ENCODE data around the gene PDZD2.
"Not testable (repeated sequence)": the region's sequence is repeated elsewhere in the genome, so short reads cannot be mapped to it uniquely, and the experiment has no call there.

The PDZD2 gene

DNA sequence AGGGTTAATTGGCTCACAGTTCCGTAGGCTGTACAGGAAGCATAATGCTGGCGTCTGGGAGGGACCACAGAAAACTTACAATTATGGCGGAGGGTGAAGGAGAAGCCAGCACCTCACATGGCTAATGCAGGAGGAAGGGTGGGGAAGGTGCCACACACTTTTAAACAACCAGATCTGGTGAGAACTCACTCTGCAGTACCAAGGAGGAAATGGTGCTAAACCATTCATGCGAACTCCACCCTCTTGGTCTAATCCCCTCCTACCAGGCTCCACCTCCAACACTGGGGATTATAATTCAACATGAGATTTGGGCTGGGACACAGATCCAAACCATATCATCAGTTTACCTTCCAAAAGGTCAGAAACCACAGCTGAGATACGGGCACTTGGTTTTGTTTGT is 122.9 kb downstream of the PDZD2 start:
- FAIRE-seq = no peak
- DNase-seq (ENCODE audit: insufficient read length, low spot score) = no peak

DNA sequence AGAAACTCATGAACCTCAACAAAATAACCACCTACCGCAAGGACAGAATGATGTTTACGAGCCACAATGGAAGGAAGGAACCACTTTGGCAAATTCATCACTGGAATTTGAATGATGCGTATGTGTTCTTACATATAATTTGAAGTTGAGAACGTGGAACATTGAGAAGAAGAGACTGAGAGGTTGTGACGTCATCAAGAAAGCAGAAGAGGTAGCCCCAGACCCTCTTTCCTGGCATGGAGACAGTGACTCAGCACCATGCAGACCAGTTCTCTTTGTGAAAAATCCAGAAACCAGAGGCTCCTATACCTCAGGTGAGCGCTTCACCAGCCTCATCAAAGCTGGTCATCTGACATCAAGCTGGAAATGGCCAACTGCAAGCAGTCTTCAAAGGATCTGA is 124.5 kb downstream of the PDZD2 start:
- DNase-seq (ENCODE audit: insufficient read length, low spot score) (no peak), FAIRE-seq (no peak)

DNA sequence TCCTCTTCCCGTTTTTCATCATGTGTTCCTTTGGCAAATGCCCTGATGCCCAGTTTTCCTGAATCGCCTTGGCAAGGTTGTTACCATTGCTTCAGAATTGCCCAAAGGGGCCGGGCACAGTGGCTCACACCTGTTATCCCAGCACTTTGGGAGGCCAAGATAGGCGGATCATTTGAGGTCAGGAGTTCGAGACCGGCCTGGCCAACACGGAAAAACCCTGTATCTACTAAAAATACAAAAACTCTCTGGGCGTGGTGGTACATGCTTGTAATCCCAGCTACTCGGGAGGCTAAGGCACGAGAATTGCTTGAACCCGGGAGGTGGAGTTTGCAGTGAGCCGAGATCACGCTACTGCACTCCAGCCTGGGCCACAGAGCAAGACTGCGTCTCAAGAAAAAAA is 125.8 kb downstream of the PDZD2 start:
- DNase-seq (ENCODE audit: insufficient read length, low spot score); FAIRE-seq: not testable (repeated sequence)

DNA sequence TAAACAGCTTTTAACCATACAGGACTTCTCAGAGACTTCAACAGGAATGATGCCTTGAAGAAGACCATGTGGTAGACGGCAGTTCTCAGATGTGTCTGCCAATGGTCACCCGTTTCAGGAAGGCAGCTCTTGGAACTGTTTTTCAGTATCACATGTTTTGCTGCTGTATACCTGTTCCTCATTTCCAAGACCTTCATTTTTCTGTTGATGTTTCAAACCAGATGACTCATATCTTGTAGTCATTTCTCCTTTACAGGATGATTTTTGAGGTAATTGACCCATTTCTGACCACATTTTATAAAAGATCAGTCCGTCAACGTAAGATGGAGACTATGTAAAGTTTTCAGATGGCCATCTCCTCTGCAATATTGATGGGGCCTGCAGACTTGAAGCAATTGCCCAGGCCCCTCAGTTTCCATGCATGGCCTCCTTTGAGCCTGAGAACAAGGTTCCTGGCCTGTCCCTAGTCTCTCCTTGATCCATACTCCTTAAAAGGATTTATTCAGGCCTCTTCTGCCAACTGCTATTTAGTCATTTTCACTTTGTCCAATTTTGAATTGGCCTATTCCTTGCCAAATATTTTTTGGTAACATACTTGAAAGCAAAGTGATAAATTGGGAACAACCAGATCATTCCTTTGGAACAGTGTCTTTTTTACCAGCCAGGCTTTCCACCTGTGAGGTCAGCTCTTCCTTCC is 128.6 kb downstream of the PDZD2 start:
- FAIRE-seq = no peak
- DNase-seq (ENCODE audit: insufficient read length, low spot score) = no peak

DNA sequence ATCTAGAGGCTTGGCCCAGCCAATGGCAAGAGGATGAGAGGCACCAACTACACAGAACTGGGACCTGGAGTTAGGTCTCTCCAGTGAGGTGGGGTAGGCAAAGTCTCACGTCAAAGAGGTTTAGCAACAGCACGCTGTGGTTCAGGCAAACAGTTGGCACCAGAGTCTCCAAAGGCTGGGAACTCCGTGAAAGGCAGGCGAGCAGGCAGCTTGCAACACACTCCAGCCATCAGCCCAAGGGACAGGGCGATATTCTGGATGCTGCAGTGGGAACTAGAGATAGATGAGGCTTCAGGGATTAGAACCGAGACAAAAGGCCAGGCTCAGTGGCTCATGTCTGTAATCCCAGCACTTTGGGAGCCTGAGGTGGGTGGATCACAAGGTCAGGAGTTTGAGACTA is 129.1 kb downstream of the PDZD2 start:
- DNase-seq (ENCODE audit: insufficient read length, low spot score) = no peak
- no peak for FAIRE-seq

DNA sequence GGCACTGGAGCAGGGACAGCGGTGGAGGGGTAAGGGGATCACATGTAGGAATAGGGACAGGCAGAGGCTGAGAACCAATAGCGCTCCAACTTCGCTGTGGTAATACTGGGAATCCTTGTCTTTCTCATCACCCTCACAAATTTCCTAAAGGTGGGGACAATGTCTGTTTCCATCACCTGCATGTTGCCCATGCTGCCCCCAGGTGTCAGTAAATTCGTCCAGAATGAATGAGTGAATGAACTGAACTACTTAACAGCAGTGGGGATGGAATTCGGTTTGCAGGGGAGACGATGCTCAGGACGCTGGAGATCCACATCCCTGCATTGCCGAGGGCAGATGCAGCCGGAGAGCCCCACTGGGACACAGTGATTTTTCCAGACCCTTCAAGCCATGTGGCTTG is 129.9 kb downstream of the PDZD2 start:
- FAIRE-seq = peak; percentile 23
- DNase-seq (ENCODE audit: insufficient read length, low spot score) = no peak

DNA sequence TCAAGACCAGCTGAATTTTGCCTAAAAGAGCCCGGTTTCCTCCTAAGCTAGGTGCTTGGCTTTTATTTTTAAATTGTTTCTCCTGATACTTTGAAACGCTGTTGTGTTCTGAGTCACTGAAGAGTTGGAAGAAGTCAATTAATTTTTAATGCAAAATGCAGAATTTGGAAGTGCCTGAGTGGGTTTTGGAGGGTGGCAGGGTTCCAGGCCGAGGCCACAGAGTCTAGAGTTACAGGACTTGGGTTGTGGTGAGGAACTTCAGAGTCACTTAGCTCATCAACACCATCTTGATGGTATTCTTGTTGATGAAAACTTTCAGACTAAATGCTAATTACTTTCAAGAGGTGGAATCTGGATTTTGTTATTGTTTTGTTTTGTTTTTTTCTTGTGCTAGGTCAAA is 130.6 kb downstream of the PDZD2 start:
- no peak for DNase-seq (ENCODE audit: insufficient read length, low spot score)

DNA sequence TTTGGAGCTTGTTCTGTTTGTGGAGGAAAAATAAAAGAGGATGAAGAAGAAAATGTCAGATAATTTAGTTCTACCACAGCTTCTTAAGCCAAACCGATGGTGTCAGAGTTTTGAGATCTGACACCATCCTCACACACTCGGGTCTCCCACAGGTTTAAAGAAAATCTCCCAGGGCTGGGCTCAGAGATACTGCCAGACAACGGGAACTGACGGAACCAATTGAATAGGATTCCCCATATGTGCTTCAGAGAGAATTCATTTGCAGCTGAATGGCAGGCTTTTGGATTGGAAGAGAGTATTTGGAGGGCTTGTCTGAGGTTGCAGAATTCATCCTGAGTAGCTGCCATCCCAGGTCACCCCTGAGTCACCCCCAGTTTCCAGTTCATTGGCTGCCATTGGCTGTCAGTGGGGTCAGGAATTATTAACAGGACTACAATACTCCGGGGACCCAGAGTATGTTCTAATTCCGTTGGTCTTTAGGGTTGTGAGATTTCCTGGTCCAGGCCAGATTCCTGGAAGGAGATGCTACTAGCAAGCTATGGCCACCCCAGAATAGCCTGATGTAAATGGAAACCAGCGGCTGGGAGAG is 131.3 kb downstream of the PDZD2 start:
- no peak for DNase-seq (ENCODE audit: insufficient read length, low spot score)
- FAIRE-seq = no peak

More for the DNA sequence above, 130.6 kb downstream of the PDZD2 start:
- FAIRE-seq = no peak

DNA sequence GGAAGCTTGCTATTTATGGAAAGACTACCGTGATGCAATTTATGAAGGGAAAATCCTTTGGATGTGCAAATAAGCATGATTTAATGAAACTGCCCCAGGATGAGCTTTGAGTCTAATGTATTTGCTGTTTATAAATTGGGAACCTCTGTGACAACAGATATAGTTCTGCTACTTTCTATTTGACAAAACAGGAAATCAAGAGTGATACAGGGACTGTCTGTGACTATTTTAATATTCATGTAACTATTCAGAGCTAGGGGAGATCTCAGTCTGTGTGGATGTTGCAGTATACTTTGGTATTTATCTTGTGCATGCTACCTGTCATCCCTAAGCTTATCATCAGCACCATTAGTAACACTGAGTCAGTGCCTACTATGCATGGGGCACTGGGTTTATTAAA is 132.1 kb downstream of the PDZD2 start:
- FAIRE-seq (no peak), DNase-seq (ENCODE audit: insufficient read length, low spot score) (no peak)

DNA sequence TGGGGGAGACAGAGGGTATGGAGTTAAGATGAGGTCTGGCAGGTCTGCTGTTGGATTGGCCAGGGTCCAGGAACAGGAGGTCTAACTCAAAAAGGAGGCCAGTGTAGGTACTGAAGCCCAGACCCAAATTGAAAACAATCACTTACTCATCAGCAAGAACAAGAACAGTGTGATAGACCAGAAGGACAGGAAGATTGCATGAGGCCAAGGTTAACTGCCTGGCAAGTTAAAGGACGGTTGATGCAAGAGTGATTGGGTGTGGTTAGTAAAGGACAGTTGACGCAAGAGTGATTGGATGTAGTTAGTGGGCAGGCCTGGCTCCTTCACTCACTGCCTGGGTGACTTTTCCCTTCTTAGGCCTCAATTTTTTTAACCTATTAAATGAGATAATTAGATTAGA is 132.6 kb downstream of the PDZD2 start:
- DNase-seq (ENCODE audit: insufficient read length, low spot score) (no peak), FAIRE-seq (no peak)

DNA sequence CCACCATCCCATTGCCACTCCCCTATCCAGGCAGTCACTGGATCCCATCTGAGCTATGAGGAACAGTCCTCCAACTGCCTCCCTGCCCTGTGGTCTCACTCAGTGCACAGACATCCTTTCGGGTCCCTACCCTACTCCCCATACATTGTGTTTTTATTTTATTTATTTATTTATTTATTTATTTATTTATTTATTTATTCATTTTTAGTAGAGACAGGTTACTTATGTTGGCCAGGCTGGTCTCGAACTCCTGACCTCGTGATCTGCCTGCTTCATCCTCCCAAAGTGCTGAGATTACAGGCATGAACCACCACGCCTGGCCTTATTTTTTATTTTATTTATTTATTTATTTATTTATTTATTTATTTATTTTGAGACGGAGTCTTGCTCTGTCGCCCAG is 137.4 kb downstream of the PDZD2 start:
- DNase-seq (ENCODE audit: insufficient read length, low spot score); FAIRE-seq: not testable (repeated sequence)

DNA sequence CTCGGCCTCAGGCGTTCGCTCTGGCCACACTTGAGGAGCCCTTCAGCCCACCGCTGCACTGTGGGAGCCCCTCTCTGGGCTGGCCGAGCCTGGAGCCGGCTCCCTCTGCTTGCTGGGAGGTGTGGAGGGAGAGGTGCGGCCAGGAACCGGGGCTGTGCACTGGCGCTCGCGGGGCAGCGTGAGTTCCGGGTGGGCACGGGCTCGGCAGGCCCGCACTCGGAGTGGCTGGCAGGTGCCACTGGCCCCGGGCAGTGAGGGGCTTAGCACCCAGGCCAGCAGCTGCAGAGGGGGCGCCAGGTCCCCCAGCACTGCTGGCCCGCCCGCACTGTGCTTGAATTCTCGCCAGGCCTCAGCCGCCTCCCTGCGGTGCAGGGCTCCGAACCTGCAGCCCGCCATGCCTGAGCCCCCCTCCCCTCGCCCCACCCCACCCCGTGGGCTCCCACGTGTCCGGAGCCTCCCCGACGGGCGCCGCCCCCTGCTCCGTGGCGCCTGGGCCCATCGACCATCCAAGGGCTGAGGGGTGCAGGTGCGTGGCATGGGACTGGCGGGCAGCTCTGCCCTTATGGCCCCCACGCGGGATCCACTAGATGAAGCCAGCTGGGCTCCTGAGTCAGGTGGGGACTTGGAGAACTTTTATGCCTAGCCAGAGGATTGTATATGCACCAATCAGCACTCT is 138.2 kb downstream of the PDZD2 start:
- DNase-seq (ENCODE audit: insufficient read length, low spot score) = no peak
- no peak for FAIRE-seq

DNA sequence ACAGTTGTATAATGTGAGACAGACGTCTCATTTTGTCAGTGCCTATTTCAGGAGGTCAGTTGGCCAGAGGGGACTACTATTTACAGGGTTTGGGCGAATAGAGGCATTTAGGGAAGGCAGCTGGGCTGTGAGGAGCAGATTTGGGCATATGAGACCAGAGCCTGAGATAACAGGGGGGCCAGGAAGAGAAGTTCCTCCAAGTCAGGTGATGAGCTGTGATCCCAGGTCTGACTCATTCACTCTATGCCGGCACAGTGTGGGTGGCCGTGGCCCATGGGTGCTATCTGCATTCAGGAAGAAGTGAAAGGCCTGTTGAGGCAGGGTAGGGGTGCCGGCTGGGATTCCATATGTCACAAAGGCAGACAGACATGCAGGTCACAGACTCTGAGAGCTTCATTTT is 142.8 kb downstream of the PDZD2 start:
- FAIRE-seq = no peak
- DNase-seq (ENCODE audit: insufficient read length, low spot score) = no peak

DNA sequence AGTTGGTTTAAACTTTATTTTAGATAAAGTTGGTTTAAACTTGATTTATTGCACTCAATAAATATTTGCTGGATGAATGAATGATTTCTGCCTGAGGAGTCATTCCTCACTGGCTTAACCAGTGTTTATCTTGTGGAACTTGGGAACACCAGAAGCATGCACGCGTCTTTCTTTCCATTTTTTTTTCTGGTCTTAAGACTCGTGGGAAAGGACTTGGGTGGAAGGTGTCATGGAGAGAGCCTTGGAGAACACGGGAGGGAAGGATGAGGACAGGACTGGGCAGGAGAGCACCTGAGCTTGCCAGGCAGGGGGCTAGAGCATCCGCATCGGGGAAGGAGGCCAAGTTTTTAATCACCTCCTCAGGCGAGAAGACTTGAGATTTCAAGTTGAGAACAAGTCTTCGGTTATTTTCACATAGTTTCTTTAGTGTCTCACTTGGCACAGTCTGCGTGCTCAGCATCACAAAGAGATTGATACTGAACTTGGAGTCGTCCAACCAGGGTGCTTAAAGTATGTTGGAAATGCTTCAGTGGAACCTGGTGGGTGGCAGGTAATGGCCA is 144.2 kb downstream of the PDZD2 start:
- DNase-seq (ENCODE audit: insufficient read length, low spot score) (no peak), FAIRE-seq (no peak)

DNA sequence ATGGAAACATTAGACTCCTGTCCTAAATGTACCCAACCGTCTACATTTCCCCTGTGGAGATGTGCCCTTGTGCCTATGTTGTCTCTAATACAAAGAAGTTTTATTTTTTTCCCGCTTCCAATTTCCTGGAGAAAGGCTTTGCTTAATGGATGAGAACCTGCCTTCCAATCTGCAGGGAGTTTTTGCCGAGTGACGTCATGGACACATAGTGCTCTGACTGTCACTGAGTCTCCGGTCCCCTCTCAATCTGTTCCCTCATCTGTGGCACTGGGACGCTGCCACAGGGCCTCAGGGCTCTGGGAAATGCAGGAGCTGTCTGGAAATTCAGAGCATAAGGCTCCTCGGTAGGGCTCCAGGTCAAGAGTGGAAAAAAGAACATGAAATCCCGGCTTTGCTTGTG is 144.8 kb downstream of the PDZD2 start:
- no peak for FAIRE-seq
- DNase-seq (ENCODE audit: insufficient read length, low spot score) = no peak

DNA sequence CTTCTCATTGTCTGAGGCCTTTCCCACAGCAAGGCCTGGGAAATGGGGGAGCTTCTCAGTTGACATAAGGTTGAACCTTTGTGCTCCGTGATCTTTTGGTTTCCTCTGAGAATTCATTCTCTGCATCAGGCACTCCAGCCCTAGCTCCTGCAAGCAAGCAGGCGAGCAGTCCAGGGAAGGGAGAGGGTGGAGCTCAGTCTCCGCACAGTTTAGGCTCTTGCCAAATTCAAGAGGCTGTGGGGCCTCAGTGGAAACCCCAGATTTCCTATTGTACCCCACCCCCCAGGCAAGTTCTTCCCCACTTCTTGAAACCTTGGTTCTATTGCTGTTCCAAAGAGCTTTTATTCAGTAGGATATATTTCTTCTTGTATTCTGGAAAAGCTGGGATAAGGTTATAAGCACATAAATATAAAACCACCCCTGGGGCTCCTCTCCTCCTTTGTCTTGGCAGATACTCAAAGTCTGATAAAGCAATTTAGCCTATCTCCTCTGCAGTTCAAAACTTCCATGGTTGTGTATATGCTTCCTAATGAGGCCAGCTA is 147.2 kb downstream of the PDZD2 start:
- FAIRE-seq = no peak

DNA sequence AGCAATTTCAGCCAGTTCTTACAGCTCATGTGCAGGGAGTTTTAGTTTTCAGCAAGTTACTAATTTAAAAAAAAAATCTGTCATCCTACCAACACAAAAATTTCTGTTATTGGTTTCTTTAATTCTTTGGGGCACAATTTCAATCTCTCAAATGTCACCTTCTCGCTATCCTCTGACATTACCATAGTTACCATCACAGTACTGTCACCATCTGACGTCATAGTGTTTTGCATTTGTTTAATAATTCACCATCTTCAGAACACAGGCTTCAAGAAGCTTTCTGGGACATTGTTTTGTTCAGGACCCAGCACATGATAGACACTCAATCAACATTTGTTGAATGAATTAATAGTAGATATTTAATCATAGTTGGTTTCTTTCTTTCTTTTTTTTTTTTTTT is 155.1 kb downstream of the PDZD2 start:
- FAIRE-seq = no peak

More for the DNA sequence above, 147.2 kb downstream of the PDZD2 start:
- no peak for DNase-seq (ENCODE audit: insufficient read length, low spot score)

DNA sequence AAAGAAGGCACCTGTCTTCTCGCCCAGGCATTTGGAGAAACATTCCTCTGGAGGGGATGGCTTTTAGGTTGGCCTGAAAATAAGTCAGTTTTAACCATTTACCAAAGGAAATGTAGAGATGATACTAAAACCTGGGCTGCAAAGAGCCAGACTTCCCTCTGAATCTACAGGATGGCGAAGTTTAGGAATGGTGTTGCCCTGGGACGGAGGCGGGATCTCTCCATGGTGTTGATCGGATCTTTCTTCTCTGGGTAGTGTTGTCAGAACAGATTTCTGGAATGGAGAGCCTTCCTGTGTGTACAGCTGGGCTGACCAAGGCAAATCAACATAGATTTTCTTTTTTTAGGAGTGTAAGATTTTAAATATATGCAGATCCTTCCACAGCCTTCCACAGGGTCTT is 159.2 kb downstream of the PDZD2 start:
- no peak for FAIRE-seq
- no peak for DNase-seq (ENCODE audit: insufficient read length, low spot score)

More for the DNA sequence above, 155.1 kb downstream of the PDZD2 start:
- no peak for DNase-seq (ENCODE audit: insufficient read length, low spot score)

DNA sequence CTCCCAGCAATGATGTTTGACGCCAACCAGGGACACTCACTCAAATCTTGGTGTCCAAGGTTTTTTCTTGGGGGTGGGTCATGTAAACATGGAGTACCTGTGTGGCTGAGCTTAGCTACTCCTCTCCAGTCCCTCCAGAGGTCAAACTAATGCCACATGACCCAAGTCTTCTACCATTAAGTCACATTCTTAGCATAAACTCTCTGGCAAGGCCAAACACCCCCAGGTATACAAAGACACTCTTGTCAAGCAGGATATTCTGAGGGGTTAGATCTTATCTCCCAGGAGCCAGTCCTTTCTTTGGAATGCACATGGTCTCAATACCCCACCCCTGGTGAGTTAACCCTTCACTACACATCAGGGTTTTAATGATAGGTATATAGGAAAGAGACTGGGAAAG is 161.4 kb downstream of the PDZD2 start:
- FAIRE-seq = no peak
- DNase-seq (ENCODE audit: insufficient read length, low spot score) = no peak

DNA sequence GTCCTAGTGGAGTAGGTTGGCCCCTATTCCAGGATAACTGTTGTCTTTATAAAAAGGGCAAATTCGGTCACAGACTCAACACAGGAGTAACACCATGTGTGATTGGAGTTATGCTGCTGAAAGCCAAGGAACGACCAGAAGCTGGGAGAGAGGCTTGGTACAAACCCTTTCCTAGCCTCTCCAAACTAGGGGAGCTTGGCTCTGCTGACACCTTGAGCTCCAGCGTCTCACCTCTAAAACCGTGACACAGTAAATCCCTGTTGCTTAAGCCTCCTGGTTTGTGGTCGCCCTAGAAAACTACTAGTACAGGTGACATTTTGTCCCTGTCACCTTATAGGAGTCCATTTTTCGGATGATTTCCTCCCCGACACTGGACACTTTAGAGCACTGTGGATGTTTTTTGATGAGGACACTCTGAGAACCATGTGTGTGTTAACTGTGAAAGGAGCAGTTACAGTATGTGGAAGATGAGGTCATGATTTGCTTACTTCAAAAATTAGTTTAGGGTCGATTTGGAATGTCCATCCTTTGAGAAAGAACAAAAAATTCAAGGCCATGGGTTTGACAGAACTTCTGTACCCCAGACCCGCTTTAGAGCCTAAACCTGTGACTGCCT is 167.0 kb downstream of the PDZD2 start:
- FAIRE-seq (peak; percentile 72), DNase-seq (ENCODE audit: insufficient read length, low spot score) (no peak)

DNA sequence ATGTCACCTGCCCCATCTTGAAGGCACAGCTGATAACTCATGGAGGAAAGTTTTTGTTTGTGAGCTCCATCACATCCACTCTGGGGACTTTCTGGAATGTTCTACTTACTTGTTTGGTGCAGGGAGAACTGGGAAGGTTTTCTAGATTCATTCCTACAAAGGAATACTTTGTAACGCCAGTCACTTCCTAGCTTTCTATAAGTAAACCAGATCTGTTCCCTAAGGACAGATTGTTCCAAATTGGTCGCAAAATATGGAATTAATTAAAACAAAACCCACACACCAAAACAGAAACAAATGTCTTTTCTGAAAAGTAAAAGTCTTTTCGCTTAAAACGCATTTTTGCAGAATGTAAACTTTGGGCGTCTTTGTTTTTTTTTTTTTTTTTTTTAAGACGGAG is 167.6 kb downstream of the PDZD2 start:
- DNase-seq (ENCODE audit: insufficient read length, low spot score) (no peak), FAIRE-seq (no peak)
